Bronchial epithelial cell (primary cell): Measurements from ENCODE around the gene RNF43. TPM values are rescaled to one million over a fixed set of nuclear protein-coding genes. Genes with fewer than 3 reads are reported as not detected.
A peak's percentile ranks its signal among the peaks of the same experiment; 100 is the strongest.
"Not testable (repeated sequence)": the region's sequence is repeated elsewhere in the genome, so short reads cannot be mapped to it uniquely, and the experiment has no call there.

ENCODE experiments used
- DNase-seq: peaks from one replicate; pipeline ENCODE4 v3.0.0-alpha.2; 2010; ENCODE audit warnings: low read depth
- FAIRE-seq: peaks from 2 replicates; lab custom pipeline; 2011; peaks lifted over from hg19 to GRCh38; lab: Jason Lieb, UNC
- H3K27me3 ChIP-seq: 2 replicates; pipeline ENCODE4 v1.5.1; 2011; ENCODE audit warnings: low read length; ENCODE audit not compliant: control insufficient read depth, insufficient read depth
- H3K36me3 ChIP-seq: 2 replicates; pipeline ENCODE4 v1.5.1; 2011; ENCODE audit warnings: low read length; ENCODE audit not compliant: control insufficient read depth, insufficient read depth
- H3K4me3 ChIP-seq: 2 replicates; pipeline ENCODE4 v1.5.1; 2011; ENCODE audit warnings: mild to moderate bottlenecking, low read depth, low read length, control low read depth
- CTCF ChIP-seq: IDR thresholded peaks from 2 replicates; pipeline ENCODE4 v1.5.1; 2011; ENCODE audit warnings: mild to moderate bottlenecking, moderate library complexity, low read length, control low read depth, inconsistent platforms; ENCODE audit not compliant: insufficient read depth, severe bottlenecking
- total RNA-seq: library from RNA; depleted of rRNA; stranded (reverse); fragments of >200 nt; gene quantifications from 2 replicates; pipeline ENCODE4 v1.2.1, GENCODE V29; 2014

The RNF43 gene
- total RNA-seq, 1 donor from 2014 or later, result 7.6 TPM

GRCh38 chr17:58402679-58403078, 14.7 kb downstream of the RNF43 start:
- no peak for TF ChIP-seq CTCF
- peak; percentile 99 for DNase-seq
- H3K36me3 ChIP-seq, result peaks cover 1% of the 10 kb centered on the region
- H3K27me3 ChIP-seq, result no peaks in the 10 kb centered on the region
- no peak for FAIRE-seq
- no peak overlapping the region for H3K4me3 ChIP-seq

GRCh38 chr17:58402047-58402446, 15.3 kb downstream of the RNF43 start:
- no peak for TF ChIP-seq CTCF
- FAIRE-seq (no peak), DNase-seq (no peak)
- Histone ChIP-seq H3K36me3 (peaks cover 1% of the 10 kb centered on the region), H3K4me3 (no peak overlapping the region), H3K27me3 (no peaks in the 10 kb centered on the region)

- DNase-seq (no peak), FAIRE-seq (no peak)
- Histone ChIP-seq H3K27me3 (no peaks in the 10 kb centered on the region), H3K4me3 (no peak overlapping the region), H3K36me3 (peaks cover 1% of the 10 kb centered on the region)
- no peak for TF ChIP-seq CTCF
These were observed 16.0 kb downstream of the RNF43 start for GRCh38 chr17:58401287-58401686.

- DNase-seq, result no peak
- H3K4me3 ChIP-seq, result no peak overlapping the region
- TF ChIP-seq CTCF, result no peak
- no peak for FAIRE-seq
- no peaks in the 10 kb centered on the region for H3K27me3 ChIP-seq
- H3K36me3 ChIP-seq, result peaks cover 1% of the 10 kb centered on the region
These were observed 16.5 kb downstream of the RNF43 start for GRCh38 chr17:58400826-58401225.

GRCh38 chr17:58399974-58400373, 17.4 kb downstream of the RNF43 start:
- peaks cover 1% of the 10 kb centered on the region for H3K36me3 ChIP-seq
- FAIRE-seq (no peak), DNase-seq (peak; percentile 85)
- no peak overlapping the region for H3K4me3 ChIP-seq
- no peaks in the 10 kb centered on the region for H3K27me3 ChIP-seq
- no peak for TF ChIP-seq CTCF

- H3K36me3 ChIP-seq, result peaks cover 1% of the 10 kb centered on the region
- no peaks in the 10 kb centered on the region for H3K27me3 ChIP-seq
- FAIRE-seq, result no peak
- no peak for TF ChIP-seq CTCF
- DNase-seq, result no peak
- H3K4me3 ChIP-seq, result no peak overlapping the region
These were observed 18.6 kb downstream of the RNF43 start for GRCh38 chr17:58398574-58399266.

GRCh38 chr17:58397421-58397820, 19.9 kb downstream of the RNF43 start:
- H3K27me3 ChIP-seq, H3K36me3 ChIP-seq, DNase-seq, FAIRE-seq, H3K4me3 ChIP-seq: not testable (repeated sequence)
